Skin of body (tissue), 2 donors: ENCODE data around the gene RPTOR. TPM values are rescaled to one million over a fixed set of nuclear protein-coding genes. Genes with fewer than 3 reads are reported as not detected.
A peak's percentile ranks its signal among the peaks of the same experiment; 100 is the strongest.

Experiments
- DNase-seq: peaks from one replicate; lab custom pipeline; 2025; lab: John Stamatoyannopoulos, UW
- total RNA-seq: library from RNA; depleted of rRNA; stranded (reverse); fragments of >200 nt; gene quantifications from one replicate; pipeline ENCODE4 v1.2.3, GENCODE V29; 2014

The RPTOR gene
- total RNA-seq, 1 donor from 2014 or later = 22.0 TPM

DNA sequence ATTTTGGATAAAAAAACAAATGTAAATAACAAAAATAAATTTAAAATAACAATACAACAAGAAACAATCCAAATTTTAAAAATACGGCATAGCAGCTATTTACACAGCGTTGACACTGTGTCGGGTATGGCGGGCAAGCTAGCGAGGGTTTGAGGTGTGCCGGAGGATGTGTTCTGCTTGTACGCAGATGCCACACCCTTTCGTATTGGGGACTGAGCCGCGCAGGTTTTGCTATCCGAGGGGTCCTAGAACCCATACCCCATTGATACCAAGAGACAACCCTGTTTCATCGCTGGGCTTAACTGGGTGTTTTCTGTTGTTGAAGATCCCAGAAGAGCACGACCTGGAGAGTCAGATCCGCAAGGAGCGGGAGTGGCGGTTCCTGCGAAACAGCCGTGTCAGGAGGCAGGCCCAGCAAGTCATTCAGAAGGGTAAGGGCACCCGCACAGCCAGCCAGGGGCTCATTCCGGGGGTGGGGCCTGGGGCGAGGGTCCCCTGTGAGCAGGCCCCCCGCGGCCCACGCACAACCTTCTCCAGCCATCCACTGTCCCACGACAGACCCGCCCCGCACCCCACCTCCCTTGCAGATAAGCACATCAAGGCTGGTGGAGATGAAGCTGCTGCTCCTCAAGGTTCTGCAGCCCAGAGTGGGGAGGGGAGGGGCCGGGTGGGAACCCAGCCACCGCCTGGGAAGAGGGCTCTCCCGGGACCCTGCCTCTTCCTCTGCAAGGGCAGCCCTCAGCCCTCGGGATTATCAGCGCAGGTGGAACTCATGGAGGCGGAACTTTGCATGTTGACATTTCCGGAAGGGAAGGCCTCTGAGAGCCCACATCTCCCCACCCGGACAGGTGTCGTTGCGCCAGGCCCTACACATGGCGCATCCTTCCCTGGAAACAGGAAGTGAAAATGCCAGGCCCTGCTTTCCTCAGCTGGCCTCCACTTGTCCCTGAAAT, 395.8 kb downstream of the RPTOR start:
- DNase-seq = no peak

DNA sequence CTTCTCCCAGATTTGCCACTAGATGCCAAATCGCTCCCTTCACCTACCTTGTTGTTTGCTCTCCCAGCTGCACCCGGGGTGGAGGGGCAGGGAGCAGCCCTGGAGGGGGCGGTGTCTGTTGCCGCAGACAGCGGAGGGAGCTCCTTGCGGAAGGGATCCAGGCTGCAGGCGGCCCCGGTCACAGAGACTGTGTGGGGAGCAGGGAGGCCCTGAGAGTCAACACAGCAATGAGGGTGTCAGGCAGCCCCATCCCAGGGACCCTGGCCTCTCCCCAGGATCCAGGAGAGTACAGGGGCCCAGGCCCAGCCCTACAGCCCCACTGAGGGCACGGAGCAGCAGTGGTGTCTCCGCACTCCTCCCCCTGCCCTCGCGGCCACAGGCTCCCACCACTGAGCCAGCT, 396.5 kb downstream of the RPTOR start:
- DNase-seq = no peak

DNA sequence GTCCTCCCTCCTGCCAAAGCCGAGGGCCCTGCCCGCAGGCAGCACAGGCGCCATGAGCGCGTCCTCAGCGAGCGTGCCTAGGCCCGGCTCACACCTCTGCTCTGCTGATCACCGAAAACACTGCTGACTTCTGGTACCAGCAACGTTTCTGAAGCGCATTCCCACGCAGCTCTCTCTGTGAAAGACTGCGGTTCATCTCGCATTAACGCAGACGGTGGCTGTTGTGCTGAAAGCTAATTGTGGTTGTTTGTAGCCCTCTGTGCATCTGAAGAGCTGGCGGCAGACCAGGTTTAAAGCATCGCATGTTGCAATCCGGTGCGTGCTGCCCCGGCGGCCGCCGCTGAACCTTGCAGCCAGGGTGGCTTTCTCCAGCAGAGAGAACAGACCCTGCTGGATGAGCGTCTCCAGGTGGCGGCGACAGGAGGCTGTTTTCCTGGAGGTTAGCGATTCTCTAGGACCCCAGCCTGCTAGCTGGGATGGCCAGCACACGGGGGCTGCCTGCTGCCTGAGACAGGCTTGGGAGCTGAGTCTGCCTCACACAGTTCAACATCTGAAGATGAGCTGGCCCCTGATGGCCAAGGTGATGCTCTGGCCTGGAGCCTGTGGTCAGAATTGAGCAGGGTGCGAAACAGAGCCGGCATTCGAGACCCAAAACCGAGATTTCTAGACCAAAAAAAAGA, 397.2 kb downstream of the RPTOR start:
- peak; percentile 39 for DNase-seq

DNA sequence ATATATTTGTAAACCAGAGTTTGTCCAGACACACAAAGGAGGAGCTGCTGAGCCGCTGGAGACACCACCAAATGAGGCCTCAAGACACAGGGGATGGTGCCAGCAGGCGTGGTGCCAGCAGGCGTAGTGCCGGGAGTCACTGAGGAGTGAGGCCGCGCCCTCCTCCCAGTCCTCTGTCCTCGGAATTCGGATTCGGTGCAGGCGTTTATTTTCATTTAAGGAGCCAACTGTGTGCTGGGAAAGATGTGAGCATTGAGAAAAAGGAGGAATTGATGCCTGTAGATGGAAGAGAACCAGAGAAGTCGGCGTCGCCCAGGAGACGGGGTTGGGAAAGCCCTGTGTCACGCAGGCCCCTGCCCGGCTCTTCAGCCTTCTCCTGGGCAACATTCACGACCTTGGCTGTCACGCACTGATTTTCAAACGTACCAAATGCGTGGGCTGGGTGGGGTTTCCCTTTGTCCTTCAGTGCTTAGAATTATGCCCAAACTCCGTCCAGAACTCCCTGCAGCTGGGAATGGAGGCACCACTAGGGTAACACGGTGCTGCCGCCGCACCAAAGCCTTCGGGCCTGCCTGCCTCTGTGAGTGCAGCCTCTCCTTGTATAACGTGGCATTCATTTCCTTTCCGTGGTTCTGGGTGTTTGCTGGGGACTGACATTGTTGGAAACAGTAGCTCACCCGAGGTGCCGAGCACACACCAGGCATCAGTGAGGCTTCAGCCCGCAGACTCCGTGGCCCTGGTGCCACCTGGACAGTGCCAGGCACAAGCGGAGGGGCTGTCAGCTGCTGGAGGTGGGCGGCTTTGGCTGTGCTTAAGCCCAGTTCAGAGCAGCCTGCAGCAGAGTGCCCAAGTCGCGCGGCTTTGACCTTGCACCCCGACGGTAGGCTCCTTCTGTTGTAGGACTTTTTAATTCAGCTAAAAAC, 398.0 kb downstream of the RPTOR start:
- peak; percentile 87 for DNase-seq

DNA sequence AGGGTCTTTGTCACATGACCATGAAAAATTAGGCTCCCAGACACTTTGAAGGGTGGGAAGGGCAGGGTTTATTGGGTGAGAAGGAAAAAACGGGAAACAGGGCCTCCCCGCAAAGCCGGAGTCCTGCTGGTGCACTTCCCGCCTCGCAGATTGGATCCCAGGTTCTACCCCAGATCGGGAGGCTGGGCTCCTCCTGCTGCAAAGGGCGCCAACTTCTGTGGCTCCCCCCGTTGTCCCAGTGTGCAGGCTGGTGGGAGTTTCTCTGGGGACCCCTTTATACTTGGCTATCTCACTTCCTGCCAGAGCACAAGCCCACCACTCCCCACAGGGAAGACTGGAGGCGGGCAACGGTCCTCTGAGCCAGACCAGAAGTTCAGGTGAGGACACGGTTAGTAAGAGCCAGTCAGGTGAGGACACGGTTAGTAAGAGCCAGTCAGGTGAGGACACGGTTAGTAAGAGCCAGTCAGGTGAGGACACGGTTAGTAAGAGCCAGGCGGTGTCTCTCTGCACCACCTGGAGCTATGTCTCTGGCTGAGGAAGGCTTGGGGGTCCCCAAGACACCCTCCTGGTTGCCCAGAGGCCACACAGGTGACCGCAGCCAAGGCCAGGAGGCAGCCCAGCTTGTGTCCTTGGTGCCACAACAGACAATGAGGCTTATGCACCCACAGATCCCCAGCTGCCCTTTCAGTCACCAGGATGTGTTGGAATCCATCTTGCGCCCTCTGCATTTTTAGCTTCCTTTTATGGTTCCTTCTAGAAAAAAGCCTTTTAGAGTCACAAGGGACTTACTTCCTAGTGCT, 398.9 kb downstream of the RPTOR start:
- no peak for DNase-seq

DNA sequence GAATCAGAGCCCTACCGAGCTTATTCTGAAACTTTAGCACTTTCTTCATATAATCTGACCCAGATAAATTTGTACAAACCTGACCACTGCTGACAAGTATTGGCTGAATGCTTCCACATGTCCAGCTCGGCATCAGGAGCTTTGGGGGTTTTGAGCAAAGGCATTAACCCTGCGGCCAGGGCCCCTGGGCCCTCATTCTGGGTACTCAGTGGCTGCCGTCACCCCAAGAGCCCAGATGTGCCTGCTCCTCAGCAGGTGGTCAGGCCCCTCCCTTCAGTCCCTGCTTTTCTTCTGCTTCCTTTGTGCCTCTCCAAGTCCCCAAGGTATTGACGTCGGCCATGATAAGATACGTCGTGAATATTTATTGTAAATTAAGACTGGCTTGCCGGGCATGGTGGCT, 399.7 kb downstream of the RPTOR start:
- DNase-seq = no peak

DNA sequence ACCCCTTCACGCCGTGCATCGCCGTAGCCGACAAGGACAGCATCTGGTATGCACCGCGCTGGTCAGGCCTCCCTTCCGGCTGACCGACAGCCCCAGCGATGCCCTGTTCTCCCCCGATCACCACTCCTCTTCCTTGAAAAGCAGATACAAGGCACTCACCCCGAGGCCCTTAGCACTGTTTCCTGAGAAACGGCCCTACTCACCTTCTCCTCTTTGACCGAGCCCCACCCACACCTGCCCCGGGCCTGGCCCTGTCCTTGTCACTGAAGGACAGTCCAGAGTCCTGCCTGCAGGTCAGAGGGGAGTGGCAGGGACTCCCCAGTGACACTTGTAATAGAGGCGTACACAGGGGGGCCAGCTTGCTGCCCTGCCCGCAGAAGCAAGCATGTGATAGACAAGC, 401.1 kb downstream of the RPTOR start:
- no peak for DNase-seq

DNA sequence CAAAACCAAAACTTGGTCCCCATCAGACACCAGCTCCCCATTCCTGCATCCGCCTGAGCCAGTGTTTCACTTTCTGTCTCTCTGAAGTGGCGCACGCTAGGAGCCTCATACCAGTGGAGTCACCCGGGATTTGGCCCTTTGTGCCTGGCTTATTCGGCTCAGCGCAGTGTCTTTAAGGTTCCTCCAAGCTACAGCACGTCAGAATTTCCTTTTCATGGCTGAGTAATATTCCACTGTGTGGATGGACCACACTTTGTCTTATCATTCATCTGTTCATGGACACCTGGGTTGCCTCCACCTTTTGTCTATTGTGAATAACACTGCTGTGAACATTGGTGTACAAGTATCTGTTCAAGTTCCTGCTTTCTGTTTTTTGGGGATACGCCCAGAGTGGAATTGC, 401.8 kb downstream of the RPTOR start:
- no peak for DNase-seq

DNA sequence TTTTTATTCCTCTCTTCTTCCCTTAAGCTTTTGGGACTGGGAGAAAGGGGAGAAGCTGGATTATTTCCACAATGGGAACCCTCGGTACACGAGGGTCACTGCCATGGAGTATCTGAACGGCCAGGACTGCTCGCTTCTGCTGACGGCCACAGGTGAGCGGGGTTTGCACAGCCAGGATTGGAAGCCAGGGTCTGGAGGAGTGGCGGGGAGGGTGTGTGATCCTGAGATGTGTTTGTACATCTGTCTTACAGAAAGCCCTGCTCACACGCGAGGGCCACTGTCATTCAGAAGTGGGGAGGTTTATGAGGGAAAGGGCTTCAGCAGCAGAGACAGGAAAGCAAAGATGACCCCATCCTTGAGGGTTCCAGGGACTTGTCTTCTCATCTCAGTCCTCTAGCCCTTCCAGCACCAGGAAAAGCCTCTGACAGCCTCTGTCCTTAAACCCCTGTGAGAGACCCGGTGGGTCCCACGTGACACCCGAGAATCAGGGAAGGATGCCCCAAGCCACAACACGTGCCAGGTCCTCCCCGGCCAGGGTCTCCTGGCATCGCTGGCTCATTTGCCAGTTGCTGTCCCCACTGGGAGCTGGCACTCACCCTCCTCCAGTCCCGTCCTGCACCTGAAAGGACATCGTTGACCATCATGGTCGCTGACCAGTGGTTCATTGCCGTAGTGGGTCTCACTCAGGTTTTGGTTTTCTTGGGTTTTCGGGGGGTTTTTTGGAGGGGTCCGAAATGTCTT, 402.7 kb downstream of the RPTOR start:
- no peak for DNase-seq

DNA sequence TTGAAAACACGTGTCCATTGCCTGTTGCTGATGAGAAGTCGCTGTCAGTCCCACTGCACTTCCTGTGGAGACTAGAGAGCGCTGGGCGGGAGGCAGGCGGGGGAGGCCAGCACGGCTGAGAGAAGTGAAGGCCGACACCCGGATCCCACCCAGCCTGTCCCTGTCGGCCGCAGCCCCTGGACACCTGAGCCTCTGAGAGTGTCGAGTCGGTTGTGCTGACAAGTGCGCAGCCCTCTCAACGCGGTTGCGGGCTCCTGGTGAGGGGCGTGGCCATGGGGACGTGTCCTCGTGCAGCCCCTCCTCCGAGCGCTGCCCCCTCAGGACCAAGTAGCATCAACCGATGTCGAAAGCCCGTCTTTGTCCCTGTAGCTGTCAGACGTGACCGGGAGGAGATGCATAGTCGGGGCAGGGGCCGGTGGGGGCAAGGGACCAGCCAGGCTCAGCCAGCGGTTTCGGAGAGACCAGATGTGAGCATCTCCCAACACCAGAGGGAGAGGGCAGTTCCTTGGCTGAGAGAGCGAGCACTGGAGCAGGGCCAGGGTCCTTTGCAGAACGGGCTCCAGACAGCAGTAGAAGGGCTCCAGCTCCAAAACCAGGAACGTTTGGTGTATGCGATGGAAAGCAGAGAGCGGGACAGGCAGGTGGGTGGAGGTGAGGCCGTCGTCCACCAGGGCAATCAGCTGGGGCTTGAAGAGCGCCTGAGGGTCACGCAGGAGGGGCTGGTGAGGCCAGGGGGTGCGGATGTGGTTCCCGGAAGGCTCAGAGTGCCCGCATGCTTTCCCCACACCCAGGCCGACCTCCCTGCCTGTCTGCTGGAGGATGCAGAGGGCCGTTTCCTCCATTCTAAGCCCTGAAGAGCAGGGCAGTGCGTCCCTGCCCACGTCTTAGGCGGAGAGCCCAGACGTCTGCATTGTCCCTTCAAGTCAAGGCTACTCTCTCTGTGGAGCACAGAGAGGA, 403.7 kb downstream of the RPTOR start:
- DNase-seq = no peak

DNA sequence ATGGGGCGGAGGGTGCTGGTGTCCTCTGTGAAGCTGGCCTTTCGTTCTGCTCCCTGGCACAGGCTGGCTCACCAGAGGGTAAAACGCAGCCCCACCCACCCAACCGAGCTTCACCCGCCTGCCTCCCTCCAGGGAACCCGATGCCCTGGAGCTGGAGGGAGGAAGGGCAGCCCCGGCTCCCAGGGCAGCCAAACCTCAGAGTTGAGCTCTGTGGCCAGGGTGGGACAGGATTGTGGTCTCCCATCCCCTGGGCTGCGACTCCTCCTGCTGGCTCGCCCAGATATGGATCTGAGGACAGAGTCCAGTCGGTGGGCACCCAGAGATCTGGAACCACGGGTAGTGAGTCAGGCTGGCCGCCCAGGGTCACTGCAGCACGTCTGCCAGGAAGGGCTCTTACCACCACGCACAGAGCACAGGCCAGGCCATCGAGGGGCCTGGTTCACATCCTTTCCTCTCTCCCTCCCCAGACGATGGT, 404.4 kb downstream of the RPTOR start:
- DNase-seq = no peak

DNA sequence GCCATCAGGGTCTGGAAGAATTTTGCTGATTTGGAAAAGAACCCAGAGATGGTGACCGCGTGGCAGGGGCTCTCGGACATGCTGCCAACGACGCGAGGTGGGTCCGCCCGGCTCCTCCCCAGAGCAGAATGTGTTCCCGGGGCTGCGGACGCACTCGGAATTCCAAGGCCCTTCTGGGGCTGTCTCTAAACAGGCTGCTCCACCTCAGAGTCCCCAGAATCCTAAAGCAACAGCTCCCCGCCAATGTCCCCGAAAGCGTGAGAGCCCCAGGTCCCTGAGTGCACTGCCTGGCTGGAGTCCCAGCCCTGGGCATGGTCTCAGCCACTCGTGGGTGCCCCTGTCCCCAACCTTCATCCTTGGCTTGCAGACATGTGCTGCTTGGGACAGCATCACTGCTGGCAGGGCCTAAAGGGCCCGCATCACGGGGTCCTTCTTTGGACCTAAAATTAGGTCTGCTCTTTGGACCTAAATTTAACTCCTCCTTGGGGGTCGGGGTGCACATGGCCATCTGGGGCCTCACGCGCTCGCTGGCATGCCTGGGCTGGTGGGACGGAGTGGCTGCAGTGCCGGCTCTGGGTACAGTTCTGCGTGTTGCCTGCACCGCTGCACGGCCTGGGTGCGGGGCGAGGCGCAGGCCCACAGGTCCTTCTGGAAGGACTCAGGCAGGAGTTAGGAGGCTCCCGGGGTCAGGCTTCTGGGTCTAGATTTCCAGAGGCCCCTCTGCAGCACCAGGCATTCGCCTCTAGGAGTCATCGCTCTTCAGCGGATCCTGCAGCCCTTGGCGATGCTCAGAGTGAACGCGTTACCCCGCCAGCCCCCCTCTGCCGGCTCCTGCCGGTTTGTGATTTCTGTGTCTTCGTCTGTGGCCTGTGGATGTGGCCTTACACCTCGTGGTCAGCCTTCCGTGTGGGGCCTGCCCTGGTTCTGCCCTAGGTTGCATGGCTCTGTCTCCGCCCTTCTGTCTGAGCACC, 405.1 kb downstream of the RPTOR start:
- DNase-seq = no peak

DNA sequence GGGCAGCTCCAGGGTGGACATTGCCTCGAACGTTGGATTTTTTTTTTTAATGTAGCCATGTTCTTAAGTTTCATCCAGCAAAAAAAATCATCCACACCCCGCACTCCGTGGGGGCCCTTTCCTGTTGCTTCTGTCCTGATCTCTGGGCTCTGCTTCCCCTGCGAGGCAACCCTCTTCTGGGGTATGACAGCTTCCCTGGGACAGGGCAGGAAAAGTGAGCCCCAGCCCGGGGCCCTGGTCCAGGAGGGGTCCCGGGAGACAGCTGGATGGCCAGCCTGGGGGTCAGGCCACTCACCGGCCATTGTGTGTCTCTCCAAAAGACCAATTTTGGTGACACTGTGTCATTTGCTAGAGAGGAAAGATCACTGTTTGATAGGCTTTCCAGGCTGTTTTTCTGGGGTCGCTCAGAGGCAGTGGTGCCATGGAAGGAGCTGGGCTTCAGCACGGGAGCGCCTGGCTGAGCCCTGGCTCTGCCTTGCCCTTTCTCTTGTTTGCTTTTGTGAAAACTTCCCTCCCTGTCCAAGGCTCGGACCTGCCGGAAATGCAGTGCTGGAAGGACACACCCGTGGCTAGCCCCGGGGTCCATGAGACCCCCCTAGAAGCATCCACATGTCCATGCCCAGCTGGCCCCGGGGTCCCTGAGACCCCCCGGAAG, 406.0 kb downstream of the RPTOR start:
- DNase-seq = no peak

DNA sequence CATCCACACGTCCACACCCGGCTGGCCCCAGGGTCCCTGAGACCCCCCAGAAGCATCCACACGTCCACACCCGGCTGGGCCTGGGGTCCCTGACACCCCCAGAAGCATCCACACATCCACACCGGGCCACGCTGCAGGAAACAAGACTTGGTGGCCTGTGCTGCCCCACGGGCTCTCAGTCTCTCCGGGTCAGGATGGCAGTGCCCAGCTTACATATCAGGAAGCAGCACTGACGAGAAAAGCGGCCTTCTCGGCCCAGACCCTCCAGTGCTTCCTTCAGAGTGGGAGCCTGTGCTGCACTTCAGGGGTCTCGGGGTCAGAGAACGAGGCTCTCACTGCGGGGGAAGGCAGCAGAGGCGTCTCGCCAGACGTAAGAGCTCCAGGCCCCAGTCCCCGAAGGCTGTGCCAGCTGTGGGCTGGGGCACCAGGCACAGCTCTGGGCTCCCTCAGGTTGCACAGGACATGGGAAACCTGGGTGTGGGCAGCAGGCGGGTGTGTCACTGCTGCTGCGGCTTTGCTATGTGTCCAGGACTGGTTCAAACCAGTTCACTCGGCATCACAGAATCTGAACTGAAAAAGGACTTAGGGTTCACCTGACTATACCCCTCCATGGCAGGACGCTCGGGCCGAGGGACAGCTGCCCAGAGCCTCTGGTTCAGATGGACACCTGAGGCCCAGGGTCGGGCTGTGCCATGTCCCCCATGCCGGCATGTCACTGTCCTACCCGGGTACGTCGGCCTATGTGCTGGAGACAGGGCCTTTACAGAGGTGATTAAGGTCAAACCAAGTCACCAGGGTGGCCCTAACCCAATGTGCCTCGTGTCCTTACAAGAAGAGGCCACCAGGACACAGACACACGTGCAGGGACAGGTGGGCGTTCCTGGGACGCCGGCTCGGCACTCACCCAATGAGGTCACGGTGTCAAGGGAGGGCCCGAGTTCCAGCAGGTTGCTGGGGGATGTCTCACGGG, 406.8 kb downstream of the RPTOR start:
- no peak for DNase-seq

DNA sequence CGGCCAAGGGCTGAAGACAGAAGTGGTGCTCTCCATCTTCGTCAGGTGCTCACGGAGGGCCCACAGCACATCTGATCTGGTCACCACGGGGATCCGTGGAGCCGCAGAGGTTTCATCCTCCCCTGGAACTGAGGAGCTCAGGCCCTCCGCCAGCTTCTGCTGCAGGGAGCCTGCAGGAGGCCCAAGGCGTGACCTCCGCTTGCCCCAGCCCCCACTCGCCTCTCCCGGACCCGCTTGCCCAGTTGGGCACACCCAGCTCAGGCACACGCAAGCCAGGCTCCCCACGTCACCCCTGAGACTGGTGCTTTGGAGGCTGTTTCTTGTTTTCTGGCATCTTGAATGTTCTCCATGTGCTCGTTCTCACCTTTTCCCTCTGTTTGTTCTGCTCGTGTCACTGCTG, 407.7 kb downstream of the RPTOR start:
- DNase-seq = no peak
